ENCODE results near the gene KIF26B.

Gene KIF26B

DNA sequence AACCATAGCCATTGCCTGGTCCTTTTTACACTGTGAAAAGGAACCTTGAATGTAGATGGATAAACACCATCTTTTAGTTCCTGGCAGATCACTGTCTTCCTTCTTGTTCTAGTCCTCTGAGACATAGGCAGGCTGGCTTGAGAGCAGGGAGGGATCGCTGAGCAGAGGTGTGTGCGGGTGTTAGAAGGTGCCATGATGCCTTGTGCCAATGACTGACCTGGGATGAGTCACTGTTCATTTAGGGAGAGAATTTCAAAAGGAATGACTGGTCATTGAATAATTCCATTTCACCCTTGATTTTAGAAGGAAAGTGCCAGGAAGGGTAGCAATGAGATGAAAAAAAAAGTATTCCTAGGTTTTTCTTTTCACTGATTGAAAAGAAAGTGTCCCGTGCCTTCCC lies 383.9 kb downstream of the KIF26B start:
- peak; percentile 30 for DNase-seq

DNA sequence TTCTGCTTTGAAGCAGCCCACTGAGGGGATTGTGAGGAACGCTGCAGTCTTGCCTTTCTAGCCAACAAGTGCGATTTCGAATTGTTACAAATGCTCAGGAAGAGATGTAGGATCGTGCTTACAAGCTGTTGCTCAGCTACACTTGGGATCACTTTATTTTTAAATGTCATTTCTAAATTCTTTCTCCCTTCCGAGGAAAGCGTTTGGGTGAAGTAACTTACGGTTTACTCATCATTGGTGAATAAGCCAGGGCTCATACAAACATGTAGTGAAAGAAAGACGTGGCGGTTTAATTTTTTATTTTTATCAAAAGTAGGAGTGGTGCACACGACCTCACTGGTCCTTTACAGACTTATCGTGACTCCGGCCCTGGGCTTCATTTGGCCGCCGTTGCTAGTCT lies 386.6 kb downstream of the KIF26B start:
- no peak for DNase-seq

DNA sequence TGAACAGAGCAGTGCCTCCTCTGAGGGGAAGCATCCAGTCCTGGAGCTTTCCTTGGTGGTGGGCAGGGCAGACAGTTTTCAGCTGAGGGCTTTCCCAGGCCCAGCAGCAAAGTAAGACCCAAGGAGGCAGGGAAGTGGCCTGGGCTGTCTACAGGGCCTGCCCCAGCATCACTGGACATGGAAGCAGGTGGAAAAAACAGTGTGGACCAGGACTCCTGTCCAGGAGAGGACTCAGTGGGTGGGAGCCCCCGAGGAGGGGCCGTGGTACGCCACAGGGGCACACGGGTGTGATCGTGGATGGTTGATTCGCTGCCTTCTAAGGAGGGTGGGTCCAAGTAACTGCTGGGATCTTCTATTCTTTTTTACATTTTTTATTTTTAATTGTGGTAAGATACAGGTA lies 387.6 kb downstream of the KIF26B start:
- DNase-seq = no peak

DNA sequence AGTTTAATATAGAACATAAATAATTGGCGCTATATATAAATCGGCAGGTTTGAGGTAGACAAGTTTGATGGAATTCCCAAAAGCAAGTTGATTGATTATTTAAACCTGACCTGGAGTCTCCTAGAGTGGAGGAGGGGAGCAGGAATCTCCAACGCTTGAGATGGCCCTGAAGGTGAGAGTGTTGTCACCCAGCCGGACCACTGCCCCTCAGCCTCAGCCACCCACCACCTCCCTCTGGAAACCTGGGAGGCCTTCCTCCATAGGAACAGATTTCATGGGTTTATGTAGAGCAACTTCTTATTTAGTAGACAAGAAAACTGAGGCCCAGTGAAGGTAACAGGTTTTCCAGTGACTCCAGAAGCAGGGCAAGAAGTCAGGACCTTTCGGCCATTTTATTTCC lies 389.5 kb downstream of the KIF26B start:
- DNase-seq = no peak

GRCh38 chr1:245546875-245547274 lies 392.1 kb downstream of the KIF26B start:
- DNase-seq = no peak

- no peak for DNase-seq
These were observed 395.4 kb downstream of the KIF26B start for GRCh38 chr1:245549996-245550719.

GRCh38 chr1:245550720-245551043 lies 395.9 kb downstream of the KIF26B start:
- DNase-seq = no peak

- no peak for DNase-seq
These were observed 396.8 kb downstream of the KIF26B start for GRCh38 chr1:245551536-245551935.

DNA sequence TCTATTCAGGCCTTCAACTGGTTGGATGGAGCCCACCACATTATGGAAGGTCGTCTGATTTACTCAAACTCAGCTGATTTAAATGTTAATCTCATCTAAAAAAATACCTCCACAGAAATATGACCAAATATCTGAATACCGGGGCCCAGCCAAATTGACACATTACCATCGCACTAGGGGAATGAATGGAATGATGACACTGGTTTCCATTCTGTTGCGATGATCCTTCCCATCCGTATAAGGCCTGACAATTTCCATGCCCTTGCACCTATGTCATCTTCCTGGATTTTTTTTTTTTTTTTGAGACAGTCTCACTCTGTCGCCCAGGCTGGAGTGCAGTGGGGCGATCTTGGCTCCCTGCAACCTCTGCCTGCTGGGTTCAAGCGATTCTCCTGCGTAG lies 397.5 kb downstream of the KIF26B start:
- DNase-seq = no peak

- no peak for DNase-seq
These were observed 401.3 kb downstream of the KIF26B start for GRCh38 chr1:245556057-245556456.

DNA sequence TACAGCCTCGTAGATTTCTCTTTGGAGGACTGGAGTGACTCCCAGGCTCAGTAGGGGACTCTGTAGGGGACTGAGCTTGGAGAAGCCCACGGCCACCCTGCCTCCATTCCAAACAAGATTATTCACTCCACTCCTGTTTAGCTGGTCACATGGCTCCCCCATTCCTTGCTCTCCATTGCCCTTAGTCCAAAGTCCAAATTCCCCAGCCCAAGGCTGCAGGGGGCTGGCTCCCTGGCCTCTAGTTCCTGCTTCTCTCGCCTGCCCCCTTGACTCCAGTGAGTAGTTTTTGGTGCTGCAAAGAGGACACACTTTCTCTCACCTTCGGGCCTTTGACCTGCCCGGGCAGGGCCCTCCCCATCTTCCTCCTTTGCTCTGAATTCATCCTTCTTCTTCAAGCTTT lies 403.3 kb downstream of the KIF26B start:
- DNase-seq = no peak

DNA sequence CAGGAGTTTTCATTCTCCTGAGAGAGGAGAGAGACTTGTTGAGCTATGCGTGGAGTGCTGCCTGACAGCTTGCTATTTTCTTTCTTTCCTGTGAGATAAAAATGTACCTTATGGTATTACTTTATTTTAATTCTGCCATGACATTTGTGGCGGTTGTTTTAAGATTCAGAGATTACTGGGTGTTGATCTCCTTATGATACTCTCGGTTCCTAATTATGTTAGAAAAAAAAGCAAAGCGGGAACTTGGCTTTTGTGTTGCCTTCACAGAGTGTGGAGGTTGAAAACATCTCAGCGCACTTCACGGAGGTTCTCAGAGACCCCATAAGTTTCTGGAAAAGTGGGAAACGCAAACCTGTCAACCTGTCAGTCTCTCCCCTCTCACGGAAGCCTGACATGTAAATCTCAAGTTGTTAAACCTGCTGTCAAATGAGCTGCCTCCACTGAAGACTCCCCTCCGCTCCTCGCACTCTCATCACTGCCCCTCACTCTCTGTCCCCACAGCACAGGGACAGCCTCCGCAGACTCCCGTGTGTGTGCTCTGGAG lies 405.6 kb downstream of the KIF26B start:
- DNase-seq = no peak

GRCh38 chr1:245561665-245562234 lies 407.0 kb downstream of the KIF26B start:
- no peak for DNase-seq

- no peak for DNase-seq
These were observed 411.3 kb downstream of the KIF26B start for GRCh38 chr1:245566134-245566533.

DNA sequence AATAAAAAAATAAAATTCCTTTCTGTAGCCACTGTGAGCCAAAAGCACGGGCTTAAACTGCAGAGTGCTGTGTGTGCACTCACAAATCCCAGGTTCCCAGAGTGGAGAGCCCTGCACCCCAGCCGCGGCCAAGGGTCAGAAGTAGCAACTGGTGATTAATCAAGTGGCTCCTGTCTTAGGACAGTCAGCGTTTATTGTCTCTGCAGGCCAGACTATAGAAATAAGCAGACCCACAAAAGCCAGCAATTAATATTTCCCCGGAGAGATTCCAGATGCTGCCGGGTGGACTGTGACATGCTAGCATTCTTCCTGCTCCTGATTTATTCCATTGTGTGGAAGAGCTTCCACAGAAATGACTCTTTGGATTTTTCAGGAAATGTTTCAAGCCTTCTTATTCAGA lies 412.2 kb downstream of the KIF26B start:
- DNase-seq = no peak

DNA sequence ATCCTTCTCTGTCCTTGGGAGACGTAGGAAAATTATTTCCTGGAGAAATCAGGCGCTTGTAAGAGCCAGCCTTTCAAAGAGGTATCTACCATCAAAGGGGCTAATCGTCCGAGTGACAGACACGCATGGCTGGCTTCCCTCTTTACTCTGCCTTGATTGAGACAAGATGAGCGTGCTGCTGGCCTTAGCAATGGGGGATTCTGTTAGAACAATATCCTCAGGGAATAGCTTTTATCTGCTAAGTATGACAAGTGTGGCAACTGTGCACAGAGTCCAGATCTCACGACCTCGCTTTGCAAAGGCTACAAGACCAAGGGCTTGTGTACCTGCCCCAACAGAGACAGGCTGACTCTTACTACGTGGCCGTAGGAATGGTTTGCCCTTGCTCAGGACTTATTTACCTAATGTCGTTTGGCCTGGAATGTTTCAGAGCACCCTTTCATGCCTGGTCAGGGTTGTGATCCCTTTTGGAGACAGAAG lies 417.1 kb downstream of the KIF26B start:
- no peak for DNase-seq

- no peak for DNase-seq
These were observed 417.9 kb downstream of the KIF26B start for GRCh38 chr1:245572709-245573108.

DNA sequence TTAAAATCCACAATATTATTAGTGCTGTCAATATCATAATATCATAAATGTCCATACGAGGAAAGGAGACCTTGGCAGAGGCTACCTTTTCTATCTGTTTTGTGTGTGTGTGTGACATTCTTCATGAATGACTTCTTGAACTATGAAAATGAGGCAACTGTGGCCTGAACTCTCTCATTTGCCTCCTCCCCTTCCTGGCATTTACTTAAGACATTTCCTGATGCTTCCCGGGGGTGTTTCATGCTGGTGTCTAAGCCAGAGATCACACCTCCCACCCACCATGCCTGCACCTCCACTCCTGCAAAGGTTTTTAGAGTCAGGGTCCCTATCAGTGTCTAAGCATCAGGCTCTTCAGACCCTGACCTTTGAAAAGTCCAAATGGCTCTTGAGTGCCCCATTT lies 420.9 kb downstream of the KIF26B start:
- DNase-seq = no peak

- no peak for DNase-seq
These were observed 421.5 kb downstream of the KIF26B start for GRCh38 chr1:245576323-245576722.

DNA sequence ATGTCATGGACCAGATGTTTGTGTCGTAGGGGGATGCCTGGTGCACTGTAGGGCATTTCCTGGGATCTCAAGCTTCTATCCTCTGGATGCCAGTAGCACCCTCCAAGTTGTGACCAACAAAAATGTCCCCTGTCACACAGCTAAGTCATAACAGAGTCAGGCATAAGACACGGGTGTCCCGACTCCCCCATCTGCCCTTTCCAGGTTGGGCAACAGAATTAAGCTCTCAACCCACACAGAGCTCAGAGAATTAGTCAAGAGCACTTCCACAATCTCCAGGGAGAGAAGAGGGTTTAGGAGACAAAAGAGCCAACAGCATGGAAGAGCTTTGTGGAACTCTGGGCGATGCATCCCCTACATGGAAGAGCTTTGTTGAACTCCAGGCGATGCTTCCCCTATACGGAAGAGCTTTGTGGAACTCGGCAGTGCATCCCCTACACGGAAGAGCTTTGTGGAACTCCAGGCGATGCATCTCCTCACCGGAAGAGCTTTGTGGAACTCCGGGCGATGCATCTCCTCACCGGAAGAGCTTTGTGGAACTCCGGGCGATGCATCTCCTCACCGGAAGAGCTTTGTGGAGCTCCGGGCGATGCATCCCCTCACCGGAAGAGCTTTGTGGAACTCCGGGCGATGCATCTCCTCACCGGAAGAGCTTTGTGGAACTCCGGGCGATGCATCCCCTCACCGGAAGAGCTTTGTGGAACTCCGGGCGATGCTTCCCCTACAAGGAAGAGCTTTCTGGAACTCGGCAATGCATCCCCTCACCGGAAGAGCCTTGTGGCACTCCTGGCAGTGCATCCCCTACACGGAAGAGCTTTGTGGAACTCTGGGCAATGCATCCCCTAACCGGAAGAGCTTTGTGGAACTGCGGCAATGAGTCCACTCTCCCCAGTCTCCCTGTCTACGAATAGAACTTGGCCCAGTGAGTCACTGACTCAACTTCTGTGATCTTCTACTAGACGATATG lies 422.7 kb downstream of the KIF26B start:
- DNase-seq = no peak

GRCh38 chr1:245578308-245578707 lies 423.5 kb downstream of the KIF26B start:
- no peak for DNase-seq

DNA sequence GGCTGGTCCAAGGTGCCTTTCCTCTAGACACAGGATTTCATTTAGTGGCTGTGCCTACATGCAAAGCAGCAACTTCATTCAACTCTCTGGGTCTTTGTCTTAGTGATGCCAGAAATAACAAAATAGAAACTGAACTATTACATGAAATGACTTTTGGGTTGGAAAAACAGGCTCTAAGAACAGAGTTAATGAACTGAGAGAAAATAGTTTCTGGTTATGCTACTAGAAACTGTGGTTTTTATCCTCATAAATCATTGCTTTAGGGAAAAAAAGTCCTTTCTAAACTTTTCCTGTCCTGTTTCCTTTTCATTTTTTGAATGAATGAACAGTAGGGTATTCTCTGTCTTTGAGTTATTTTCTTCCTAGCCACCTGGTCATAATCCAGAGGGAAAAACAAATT lies 424.0 kb downstream of the KIF26B start:
- peak; percentile 11 for DNase-seq

- no peak for DNase-seq
These were observed 425.1 kb downstream of the KIF26B start for GRCh38 chr1:245579881-245580280.

DNA sequence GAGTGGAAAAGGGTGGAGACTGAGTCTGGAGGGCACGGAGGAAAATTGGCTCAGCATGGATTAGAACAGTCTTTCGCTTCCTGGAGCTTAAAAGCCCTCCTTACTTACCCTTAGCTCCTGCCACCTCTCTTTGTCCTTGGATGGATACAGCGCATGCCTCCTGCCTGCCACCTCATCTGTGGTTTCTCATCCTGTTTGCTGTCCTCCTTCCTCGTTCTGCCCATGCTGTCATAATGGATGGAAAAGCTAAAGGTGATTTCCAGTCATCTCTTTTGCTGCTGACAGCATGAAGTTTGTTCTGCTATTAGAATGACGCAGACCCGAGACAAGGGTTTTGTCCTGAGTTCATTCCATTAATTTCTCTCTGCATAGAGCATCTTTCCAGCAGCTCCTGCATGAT lies 425.9 kb downstream of the KIF26B start:
- no peak for DNase-seq

All from kidney glomerular epithelial cell (primary cell).